SK-N-SH (cell line): ENCODE data around the gene ARHGEF28.

Experiments used
- CTCF ChIP-seq: fragments of 200-600 bp; sonication (generic); IDR thresholded peaks from 2 replicates; pipeline ENCODE4 v1.6.1; 2017; ENCODE audit warnings: antibody characterized with exemption, mild to moderate bottlenecking, moderate library complexity
- FOXJ3 ChIP-seq: sonication (generic); formaldehyde crosslinking; IDR thresholded peaks from 2 replicates; pipeline ENCODE4 v1.5.1; 2020; ENCODE audit warnings: mild to moderate bottlenecking, missing genetic modification reagents
- FOXM1 ChIP-seq: IDR thresholded peaks from 2 replicates; pipeline ENCODE4 v1.4.0; 2012; ENCODE audit warnings: low read depth, mild to moderate bottlenecking
- NFIC ChIP-seq: IDR thresholded peaks from 2 replicates; pipeline ENCODE4 v1.4.0; 2012; ENCODE audit warnings: borderline replicate concordance
- NRF1 ChIP-seq: IDR thresholded peaks from 2 replicates; pipeline ENCODE4 v1.6.1; 2012; ENCODE audit warnings: low read depth, mild to moderate bottlenecking, low read length
- POLR2AphosphoS5 ChIP-seq: IDR thresholded peaks from 2 replicates; pipeline ENCODE4 v1.6.1; 2012; ENCODE audit warnings: low read depth, low read length
- REST ChIP-seq: IDR thresholded peaks from 2 replicates; pipeline ENCODE4 v1.6.1; 2012; ENCODE audit warnings: mild to moderate bottlenecking, low read depth, low read length, moderate library complexity
- SIN3A ChIP-seq: IDR thresholded peaks from 2 replicates; pipeline ENCODE4 v1.6.1; 2012; ENCODE audit warnings: low read depth, mild to moderate bottlenecking, low read length, moderate library complexity, borderline replicate concordance
- ZBTB33 ChIP-seq: IDR thresholded peaks from 2 replicates; pipeline ENCODE4 v1.4.0; 2012; ENCODE audit warnings: low read depth, borderline replicate concordance

GRCh38 chr5:73901455-73901854 is 275.5 kb downstream of the ARHGEF28 start:
- TF ChIP-seq SIN3A: no peak
- no peak for TF ChIP-seq POLR2AphosphoS5
- no peak for TF ChIP-seq REST
- TF ChIP-seq CTCF: peak; percentile 24; the same call in 1 of the 2 replicates
- TF ChIP-seq NFIC: no peak
- TF ChIP-seq NRF1: no peak
- no peak for TF ChIP-seq FOXJ3 (CRISPR knock-in tag)
- TF ChIP-seq ZBTB33: no peak
- TF ChIP-seq FOXM1: no peak
